AG09309 (cell line): ENCODE data around the gene HERC2.

ENCODE experiments used
- DNase-seq: peaks from one replicate; pipeline ENCODE4 v3.0.0-alpha.2; 2010; ENCODE audit warnings: low read depth
- H3K4me3 ChIP-seq: 2 replicates; pipeline ENCODE4 v1.5.1; 2011; ENCODE audit warnings: mild to moderate bottlenecking, low read depth, low read length, moderate library complexity; ENCODE audit not compliant: control insufficient read depth
- CTCF ChIP-seq: IDR thresholded peaks from 2 replicates; pipeline ENCODE4 v1.5.1; 2011; ENCODE audit warnings: mild to moderate bottlenecking, low read depth, low read length, inconsistent platforms; ENCODE audit not compliant: insufficient read depth, control insufficient read depth; ENCODE audit errors: missing control alignments

HERC2 gene

DNA sequence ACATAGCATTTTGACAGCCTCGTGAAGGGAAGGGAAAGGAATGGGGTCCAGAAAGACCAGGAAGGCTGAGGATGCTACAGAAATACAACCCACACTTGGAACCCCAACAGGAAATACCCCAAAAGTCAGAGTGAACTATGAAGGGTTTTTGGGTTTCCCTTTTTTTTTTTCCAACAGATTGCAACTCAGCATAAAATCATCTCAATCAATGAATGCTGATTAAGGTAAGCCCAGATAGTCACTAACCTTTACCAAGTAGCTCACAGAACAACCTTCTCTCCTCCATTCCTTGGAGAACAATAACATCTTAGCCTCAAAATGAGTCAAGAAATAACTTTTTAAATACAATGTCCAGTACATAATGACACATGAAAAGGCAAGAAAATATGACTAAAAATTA, 129.2 kb downstream of the HERC2 start:
- H3K4me3 ChIP-seq = no peak overlapping the region
- no peak for DNase-seq
- TF ChIP-seq CTCF = no peak

DNA sequence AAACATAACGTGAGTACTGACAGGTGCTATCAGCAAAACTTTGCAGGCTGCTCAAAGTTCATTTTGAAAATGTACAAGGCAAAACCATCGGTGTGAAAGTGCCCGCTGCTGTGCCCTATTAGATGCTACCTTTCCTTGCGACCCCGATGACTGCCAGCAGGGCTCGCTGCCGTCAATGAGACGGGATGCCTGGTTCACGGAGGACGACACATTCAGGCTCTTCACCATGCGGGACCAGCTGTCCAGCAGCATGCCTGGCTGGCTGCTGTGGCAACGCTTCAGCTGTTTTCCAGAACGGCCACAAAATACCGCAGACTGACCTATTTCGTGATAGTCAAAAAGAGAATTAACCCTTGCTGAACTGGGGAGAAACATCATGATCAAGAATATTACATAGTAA, 130.1 kb downstream of the HERC2 start:
- peak; percentile 68 for TF ChIP-seq CTCF
- no peak overlapping the region for H3K4me3 ChIP-seq
- DNase-seq = peak; percentile 44

DNA sequence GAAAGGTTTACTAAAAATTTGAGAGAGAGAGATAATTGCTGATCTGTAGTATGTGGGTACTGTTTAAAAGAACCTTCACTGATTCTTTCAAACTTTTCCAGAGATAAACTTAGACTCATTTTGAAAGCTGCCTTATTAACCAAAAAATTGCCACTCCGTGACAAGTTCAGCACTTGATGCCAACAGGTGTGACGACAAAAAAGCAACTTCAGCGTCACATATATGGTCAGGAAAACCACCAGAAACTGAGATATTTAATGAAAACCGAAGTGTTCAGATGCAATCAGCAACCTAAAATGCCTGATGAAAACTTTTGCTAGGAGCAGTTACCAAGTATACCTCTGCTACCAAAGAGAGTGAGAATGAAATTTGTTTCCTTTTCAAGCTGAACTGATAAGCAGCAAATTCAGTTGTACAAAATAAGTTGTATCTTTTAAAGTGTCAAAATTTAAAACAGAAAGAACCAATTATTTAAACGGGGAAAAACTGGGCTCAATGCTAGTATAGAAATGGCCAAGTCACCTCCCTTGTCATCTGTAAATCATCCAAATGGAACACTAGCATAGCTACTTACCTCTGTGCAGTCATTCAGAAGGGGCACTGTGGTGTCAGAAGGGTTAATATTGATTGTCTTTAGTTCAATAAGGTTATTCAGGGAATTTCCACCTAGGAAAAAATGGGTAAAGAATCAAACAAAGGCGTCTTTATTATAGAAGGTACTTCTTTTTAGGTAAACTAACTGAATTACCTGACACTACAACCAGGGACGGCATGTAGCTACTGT, 131.4 kb downstream of the HERC2 start:
- no peak overlapping the region for H3K4me3 ChIP-seq
- DNase-seq = no peak
- no peak for TF ChIP-seq CTCF

DNA sequence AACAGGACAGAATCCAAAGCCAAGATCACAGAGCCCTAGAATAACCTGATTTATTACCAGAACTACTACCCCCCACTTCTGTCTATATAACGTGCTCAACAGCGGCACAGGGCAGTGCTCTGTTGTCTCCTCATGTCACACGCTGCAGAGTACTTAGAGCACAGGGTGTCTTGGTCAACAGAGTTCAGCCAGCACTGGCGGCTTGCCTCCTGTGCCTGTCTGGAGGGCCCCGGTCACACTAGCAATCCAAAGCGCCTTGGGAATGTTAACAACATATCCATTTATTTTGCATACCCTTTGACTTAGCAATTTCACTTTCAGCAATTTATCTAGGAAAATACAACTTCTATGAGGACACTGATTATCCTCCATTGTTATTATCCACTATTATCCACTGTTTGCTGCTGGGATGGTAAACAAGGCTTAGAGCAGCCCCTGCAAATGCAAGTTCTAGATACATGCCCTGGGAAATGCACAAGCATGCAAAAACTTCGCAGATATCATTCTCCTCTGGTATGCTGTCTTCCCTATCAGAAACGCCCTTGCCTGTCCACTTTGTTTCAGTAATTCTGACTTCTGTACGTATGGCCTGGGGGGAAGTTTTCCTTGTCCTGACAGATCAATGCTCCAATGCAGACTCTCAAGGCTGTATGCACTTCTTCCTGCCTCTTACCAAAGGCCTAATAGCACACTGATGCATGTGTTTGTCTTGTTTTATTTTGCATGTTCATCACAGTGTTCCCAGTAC, 136.7 kb downstream of the HERC2 start:
- no peak for DNase-seq
- H3K4me3 ChIP-seq = no peak overlapping the region
- no peak for TF ChIP-seq CTCF

GRCh38 chr15:28184166-28184565, 137.8 kb downstream of the HERC2 start:
- TF ChIP-seq CTCF = no peak
- no peak for DNase-seq
- H3K4me3 ChIP-seq = no peak overlapping the region

DNA sequence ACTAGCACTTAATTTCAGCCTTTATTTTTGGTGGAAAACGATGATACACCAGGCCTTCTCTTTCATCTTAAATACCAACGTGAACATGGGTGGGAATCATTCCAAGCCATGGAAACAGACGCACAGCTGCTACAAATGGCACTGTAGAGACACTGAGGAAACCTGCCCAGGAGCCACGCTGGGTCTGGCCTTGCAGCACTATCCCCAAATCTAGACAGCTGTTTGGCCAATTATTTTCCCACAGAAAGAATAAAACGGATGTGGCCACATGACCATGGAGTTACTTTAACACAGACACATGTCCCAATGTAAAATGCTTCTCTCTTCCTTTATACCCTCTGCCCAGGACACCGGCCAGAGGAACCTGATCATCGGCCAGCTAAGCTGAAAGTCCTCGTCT, 139.2 kb downstream of the HERC2 start:
- H3K4me3 ChIP-seq = no peak overlapping the region
- TF ChIP-seq CTCF = no peak
- no peak for DNase-seq

- DNase-seq = no peak
- TF ChIP-seq CTCF = no peak
- H3K4me3 ChIP-seq = no peak overlapping the region
These were observed 139.8 kb downstream of the HERC2 start for GRCh38 chr15:28182216-28182615.
